ENCODE data around the gene NRG3. TPM values are rescaled to one million over a fixed set of nuclear protein-coding genes. Genes with fewer than 3 reads are reported as not detected.

NRG3 gene
- total RNA-seq, 2 donors from 2014 or later: 0.97 TPM; not detected in 1

DNA sequence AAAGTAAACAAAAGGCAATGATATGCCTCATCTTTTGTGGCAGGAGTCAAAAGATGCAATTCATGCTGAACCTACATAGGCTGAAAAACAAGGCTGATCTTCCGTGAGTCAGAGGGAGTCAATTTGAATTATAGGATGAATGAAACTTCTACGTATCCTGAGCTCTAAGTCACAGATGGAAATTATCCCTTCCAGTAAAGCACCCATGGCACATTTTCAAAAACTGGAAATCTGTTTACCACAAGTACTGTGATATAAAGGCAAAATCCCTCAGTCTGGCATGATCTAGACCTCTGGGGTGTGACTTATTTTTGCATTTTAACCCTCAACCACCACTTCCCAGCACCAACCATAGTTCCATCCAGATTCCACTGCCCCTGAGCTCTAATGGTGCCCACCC lies 69.6 kb downstream of the NRG3 start:
- 59% methylated on average over 2 of the region's 2 CpGs for WGBS
- Histone ChIP-seq H3K4me1 (replicated peaks) (no peaks in the 10 kb centered on the region), H3K27ac (no peak overlapping the region), H3K4me3 (no peak overlapping the region), H3K9me3 (no peaks in the 10 kb centered on the region), H3K36me3 (no peaks in the 10 kb centered on the region), H3K27me3 (replicated peaks; ENCODE audit: insufficient read depth) (no peaks in the 10 kb centered on the region)
- TF ChIP-seq POLR2A (IDR thresholded peaks at IDR 0.05): no peak
- DNase-seq (ENCODE audit: low spot score): no peak
- intact Hi-C loops (cut with DNase I): no loop called here

GRCh38 chr10:81949283-81949682 lies 74.3 kb downstream of the NRG3 start:
- Histone ChIP-seq H3K4me1 (replicated peaks) (no peaks in the 10 kb centered on the region), H3K27me3 (replicated peaks; ENCODE audit: insufficient read depth) (no peaks in the 10 kb centered on the region), H3K9me3 (no peaks in the 10 kb centered on the region), H3K36me3 (no peaks in the 10 kb centered on the region), H3K27ac (no peak overlapping the region), H3K4me3 (no peak overlapping the region)
- 75% methylated on average over 5 of the region's 5 CpGs for WGBS
- TF ChIP-seq POLR2A (IDR thresholded peaks at IDR 0.05) (no peak), POLR2AphosphoS5 (IDR thresholded peaks at IDR 0.05) (no peak)
- TF ChIP-seq, protein P1, sequence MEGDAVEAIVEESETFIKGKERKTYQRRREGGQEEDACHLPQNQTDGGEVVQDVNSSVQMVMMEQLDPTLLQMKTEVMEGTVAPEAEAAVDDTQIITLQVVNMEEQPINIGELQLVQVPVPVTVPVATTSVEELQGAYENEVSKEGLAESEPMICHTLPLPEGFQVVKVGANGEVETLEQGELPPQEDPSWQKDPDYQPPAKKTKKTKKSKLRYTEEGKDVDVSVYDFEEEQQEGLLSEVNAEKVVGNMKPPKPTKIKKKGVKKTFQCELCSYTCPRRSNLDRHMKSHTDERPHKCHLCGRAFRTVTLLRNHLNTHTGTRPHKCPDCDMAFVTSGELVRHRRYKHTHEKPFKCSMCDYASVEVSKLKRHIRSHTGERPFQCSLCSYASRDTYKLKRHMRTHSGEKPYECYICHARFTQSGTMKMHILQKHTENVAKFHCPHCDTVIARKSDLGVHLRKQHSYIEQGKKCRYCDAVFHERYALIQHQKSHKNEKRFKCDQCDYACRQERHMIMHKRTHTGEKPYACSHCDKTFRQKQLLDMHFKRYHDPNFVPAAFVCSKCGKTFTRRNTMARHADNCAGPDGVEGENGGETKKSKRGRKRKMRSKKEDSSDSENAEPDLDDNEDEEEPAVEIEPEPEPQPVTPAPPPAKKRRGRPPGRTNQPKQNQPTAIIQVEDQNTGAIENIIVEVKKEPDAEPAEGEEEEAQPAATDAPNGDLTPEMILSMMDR (IDR thresholded peaks at IDR 0.05): no peak
- intact Hi-C loops (cut with DNase I): no loop called here
- no peak for DNase-seq (ENCODE audit: low spot score)

DNA sequence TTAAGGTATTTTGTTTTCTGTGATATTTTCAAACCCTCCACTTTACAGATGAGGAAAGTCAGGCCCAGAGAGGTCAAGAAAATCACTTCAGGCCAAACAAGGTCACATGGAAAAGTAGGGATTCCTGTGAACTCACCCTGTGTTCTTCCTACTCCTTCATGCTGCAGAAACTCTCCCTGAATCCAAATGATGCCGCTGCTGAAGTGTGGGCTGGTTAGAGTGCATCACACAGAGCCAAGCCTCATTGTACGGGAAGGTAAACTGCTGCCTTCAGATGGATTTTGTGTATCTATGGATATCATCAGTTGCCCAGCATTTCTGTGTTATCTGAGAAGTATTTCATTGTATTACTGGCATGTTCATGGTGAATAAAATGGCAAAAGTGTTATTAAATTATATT lies 75.4 kb downstream of the NRG3 start:
- Histone ChIP-seq H3K4me3 (no peak overlapping the region), H3K9me3 (no peaks in the 10 kb centered on the region), H3K27ac (no peak overlapping the region), H3K36me3 (no peaks in the 10 kb centered on the region), H3K4me1 (replicated peaks) (no peaks in the 10 kb centered on the region), H3K27me3 (replicated peaks; ENCODE audit: insufficient read depth) (no peaks in the 10 kb centered on the region)
- no peak for DNase-seq (ENCODE audit: low spot score)
- intact Hi-C loops (cut with DNase I): no loop called here
- 76% methylated on average over 2 of the region's 2 CpGs for WGBS
- TF ChIP-seq, protein P1 (IDR thresholded peaks at IDR 0.05): no peak
- TF ChIP-seq POLR2AphosphoS5 (IDR thresholded peaks at IDR 0.05) (no peak), POLR2A (IDR thresholded peaks at IDR 0.05) (no peak)

DNA sequence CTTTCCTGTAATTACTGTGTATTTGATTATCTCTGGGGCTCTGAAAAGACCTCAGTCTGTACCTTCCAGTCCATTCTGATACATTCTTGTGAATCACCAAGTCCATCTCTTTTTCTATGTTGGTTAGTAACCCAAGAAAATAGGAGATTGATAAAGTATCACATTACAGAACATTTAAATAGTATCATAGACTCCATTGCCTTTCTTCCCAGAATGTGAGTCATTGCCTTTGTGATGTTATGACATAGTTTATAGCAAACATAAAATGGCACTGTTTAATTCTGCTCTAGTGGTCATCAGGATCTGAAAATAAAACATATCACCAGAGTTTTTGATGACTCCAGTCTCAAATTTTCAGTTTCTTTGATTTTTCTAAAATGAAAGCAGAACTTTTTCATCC lies 78.4 kb downstream of the NRG3 start:
- Histone ChIP-seq H3K27me3 (replicated peaks; ENCODE audit: insufficient read depth) (no peaks in the 10 kb centered on the region), H3K4me3 (no peak overlapping the region), H3K27ac (no peak overlapping the region), H3K4me1 (replicated peaks) (no peaks in the 10 kb centered on the region), H3K36me3 (no peaks in the 10 kb centered on the region), H3K9me3 (no peaks in the 10 kb centered on the region)
- DNase-seq (ENCODE audit: low spot score): no peak
- intact Hi-C loops (cut with DNase I): no loop called here
- TF ChIP-seq, protein P1 (IDR thresholded peaks at IDR 0.05): no peak
- no peak for TF ChIP-seq POLR2A (IDR thresholded peaks at IDR 0.05)

DNA sequence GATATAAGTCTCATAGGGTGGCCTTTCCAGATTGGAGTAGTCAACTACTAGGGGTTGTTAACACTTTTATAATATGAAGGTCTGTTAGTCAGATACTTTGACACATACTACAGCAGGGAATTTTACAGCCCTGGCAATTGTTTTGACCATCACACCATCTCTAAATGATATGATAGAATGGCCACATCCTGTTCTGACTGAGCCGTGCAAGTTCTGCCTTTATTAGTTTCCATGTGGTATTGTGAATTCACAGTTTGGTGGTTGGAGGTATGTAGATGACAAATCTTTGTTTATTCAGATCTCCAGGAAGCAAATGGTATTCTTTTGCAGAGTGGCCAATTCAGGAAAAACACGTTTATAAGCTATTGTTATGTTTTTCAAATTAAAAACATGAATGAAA lies 83.0 kb downstream of the NRG3 start:
- no peaks in the 10 kb centered on the region for H3K27me3 ChIP-seq (replicated peaks; ENCODE audit: insufficient read depth)
- H3K4me3 ChIP-seq: no peak overlapping the region
- WGBS: 18% methylated on average over 2 of the region's 2 CpGs
- intact Hi-C loops (cut with DNase I): no loop called here
- no peaks in the 10 kb centered on the region for H3K4me1 ChIP-seq (replicated peaks)
- H3K36me3 ChIP-seq: no peaks in the 10 kb centered on the region
- no peaks in the 10 kb centered on the region for H3K9me3 ChIP-seq
- no peak for DNase-seq (ENCODE audit: low spot score)
- TF ChIP-seq POLR2AphosphoS5 (IDR thresholded peaks at IDR 0.05): no peak
- TF ChIP-seq POLR2A (IDR thresholded peaks at IDR 0.05): no peak
- TF ChIP-seq, protein P1 (IDR thresholded peaks at IDR 0.05): no peak
- no peak overlapping the region for H3K27ac ChIP-seq

All from prostate gland (tissue), 2 donors.